GM12891 (cell line): ENCODE measurements around the gene AMBRA1.

ENCODE experiments used
- PAX5 ChIP-seq: IDR thresholded peaks from 2 replicates; pipeline ENCODE4 v1.6.1; 2011; ENCODE audit warnings: low read length, moderate library complexity, mild to moderate bottlenecking; ENCODE audit not compliant: insufficient read depth, severe bottlenecking
- POLR2A ChIP-seq: IDR thresholded peaks from 2 replicates; pipeline ENCODE4 v1.6.1; 2011; ENCODE audit warnings: low read depth, low read length, control low read depth
- POLR2AphosphoS5 ChIP-seq: IDR thresholded peaks from 2 replicates; pipeline ENCODE4 v1.6.1; 2011; ENCODE audit warnings: low read depth, low read length, control low read depth
- POU2F2 ChIP-seq: IDR thresholded peaks from 2 replicates; pipeline ENCODE4 v1.6.1; 2011; ENCODE audit warnings: low read depth, mild to moderate bottlenecking, control low read depth, low read length, moderate library complexity
- SPI1 ChIP-seq: IDR thresholded peaks from 2 replicates; pipeline ENCODE4 v1.6.1; 2011; ENCODE audit warnings: low read depth, low read length, control low read depth
- TAF1 ChIP-seq: IDR thresholded peaks from 2 replicates; pipeline ENCODE4 v1.6.1; 2011; ENCODE audit warnings: low read depth, low read length, control low read depth

- TF ChIP-seq TAF1, result no peak
- no peak for TF ChIP-seq POLR2A
- no peak for TF ChIP-seq POLR2AphosphoS5
- TF ChIP-seq PAX5, result no peak
- TF ChIP-seq POU2F2, result no peak
- no peak for TF ChIP-seq SPI1
These were observed 162.6 kb downstream of the AMBRA1 start for GRCh38 chr11:46431211-46431610.
